Transverse colon (tissue), 4 donors: ENCODE results near the gene TET3.

Experiments used
- CTCF ChIP-seq, 5 experiments: fragments of 200-600 bp in 3 of 5; fragments of 450-650 bp in 2 of 5; sonication (generic) in 3 of 5; IDR thresholded peaks; 1 replicate in 2 of 5; 2 replicates in 3 of 5; pipeline ENCODE4 v1.5.1; 2016 to 2017; ENCODE audit warnings: antibody characterized with exemption in 5 of 5, inconsistent platforms in 3 of 5, mild to moderate bottlenecking in 2 of 5, moderate library complexity in 1 of 5
- EP300 ChIP-seq: sonication (generic); formaldehyde crosslinking; IDR thresholded peaks from one replicate; pipeline ENCODE4 v1.6.1; 2017; ENCODE audit warnings: antibody characterized with exemption, low read depth
- POLR2A ChIP-seq: fragments of 450-650 bp; IDR thresholded peaks from one replicate; pipeline ENCODE4 v1.6.1; 2016; ENCODE audit warnings: antibody characterized with exemption, mild to moderate bottlenecking, moderate library complexity
- POLR2AphosphoS5 ChIP-seq, 3 donors: sonication (generic); formaldehyde crosslinking; IDR thresholded peaks; one replicate each; pipeline ENCODE4 v1.6.1; 2016; ENCODE audit warnings: antibody characterized with exemption in 3 of 3

GRCh38 chr2:74029714-74030397 lies 45.1 kb downstream of the TET3 start:
- TF ChIP-seq POLR2AphosphoS5 (IDR thresholded peaks at IDR 0.05) (no peak), EP300 (no peak), CTCF (IDR thresholded peaks at IDR 0.05) (no peak), POLR2A (no peak)
